ENCODE results near the gene RHOF. TPM values are rescaled to one million over a fixed set of nuclear protein-coding genes. Genes with fewer than 3 reads are reported as not detected.

The RHOF gene
- polyA plus RNA-seq, 1 of the 3 experiments (the other 2 are of a cell fraction), result 5.0 TPM

GRCh38 chr12:121755591-121755990, 37.9 kb downstream of the RHOF start:
- ChIA-PET CTCF (interaction anchor here (1.4 kb wide), 2 partner anchors 40 to 43 kb away, joined by 3 to 6 read pairs; partner anchors contain the start of gene TMEM120B), POLR2A (no interaction called here)
- Histone ChIP-seq H3K9ac (no peak overlapping the region), H3K9me3 (no peaks in the 10 kb centered on the region), H4K20me1 (ENCODE audit: insufficient read depth) (no peaks in the 10 kb centered on the region), H3K79me2 (ENCODE audit: insufficient read depth) (no peaks in the 10 kb centered on the region), H3K4me1 (ENCODE audit: control insufficient read depth in 1 of 2, insufficient read depth in 2 of 2, low read depth in 1 of 2, low read length in 1 of 2) (no peaks in the 10 kb centered on the region), H3K4me2 (no peak overlapping the region), H3K36me3 (replicated peaks in 1 of 2; ENCODE audit: control insufficient read depth in 1 of 2, insufficient read depth in 2 of 2, low read length in 1 of 2) (no peaks in the 10 kb centered on the region), H3K9me2 (no peaks in the 10 kb centered on the region), H3F3A (replicated peaks; ENCODE audit: insufficient read depth) (no peaks in the 10 kb centered on the region), H3K27ac (ENCODE audit: low read depth in 2 of 2, low read length in 1 of 2) (no peak overlapping the region), H3K4me3 (ENCODE audit: low read depth in 2 of 2, low read length in 1 of 2) (no peak overlapping the region), H3K27me3 (ENCODE audit: insufficient read depth) (no peaks in the 10 kb centered on the region), H2AFZ (ENCODE audit: low read depth) (no peak overlapping the region)
- no peak for DNase-seq
- no peak for TF ChIP-seq YY1 (IDR thresholded peaks at IDR 0.05; ENCODE audit: low read depth)
- TF ChIP-seq ELF1 (IDR thresholded peaks at IDR 0.05), result no peak
- TF ChIP-seq GABPA (IDR thresholded peaks at IDR 0.05; ENCODE audit: low read depth), result no peak
- no peak for TF ChIP-seq CHD2 (IDR thresholded peaks at IDR 0.05; ENCODE audit: low read length, partially characterized antibody)
- TF ChIP-seq EP300 (IDR thresholded peaks at IDR 0.05; ENCODE audit: borderline replicate concordance in 1 of 2, low read depth in 1 of 2, low read length in 1 of 2), result no peak
- no peak for TF ChIP-seq REST (IDR thresholded peaks at IDR 0.05; ENCODE audit: low read depth, low read length)
- no peak for TF ChIP-seq MXI1 (IDR thresholded peaks at IDR 0.05; ENCODE audit: low read depth, low read length)
- no peak for TF ChIP-seq NRF1 (IDR thresholded peaks at IDR 0.05; ENCODE audit: low read depth, low read length)
- TF ChIP-seq FOSL2 (IDR thresholded peaks at IDR 0.05; ENCODE audit: borderline replicate concordance, low read depth), result no peak
- TF ChIP-seq IRF3 (IDR thresholded peaks at IDR 0.05; ENCODE audit: low read depth, low read length), result no peak
- no peak for TF ChIP-seq RAD21 (IDR thresholded peaks at IDR 0.05; ENCODE audit: low read length)
- no peak for TF ChIP-seq POLR2AphosphoS5 (IDR thresholded peaks at IDR 0.05; ENCODE audit: low read depth, low read length)
- no peak for TF ChIP-seq SMC3 (IDR thresholded peaks at IDR 0.05; ENCODE audit: low read depth, low read length)
- TF ChIP-seq TAF1 (IDR thresholded peaks at IDR 0.05; ENCODE audit: borderline replicate concordance, low read depth, low read length), result no peak
- TF ChIP-seq JUND (IDR thresholded peaks at IDR 0.05), result no peak
- TF ChIP-seq RXRA (IDR thresholded peaks at IDR 0.05; ENCODE audit: borderline replicate concordance, low read depth), result no peak
- TF ChIP-seq NFIC (IDR thresholded peaks at IDR 0.05; ENCODE audit: borderline replicate concordance), result no peak
- 100% methylated on average over 3 of the region's 3 CpGs for WGBS (ENCODE audit: low lambda C conversion rate)

Data from SK-N-SH (cell line).